Neural progenitor cell (in vitro differentiated cells): ENCODE results near the gene GXYLT2.

Experiments
- CTCF ChIP-seq: fragments of 200-600 bp; sonication (generic); IDR thresholded peaks from 2 replicates; pipeline ENCODE4 v1.5.1; 2017; ENCODE audit warnings: antibody characterized with exemption, mild to moderate bottlenecking
- EZH2 ChIP-seq: fragments of 200-600 bp; sonication (generic); IDR thresholded peaks from 2 replicates; pipeline ENCODE4 v1.6.1; 2017; ENCODE audit warnings: antibody characterized with exemption, mild to moderate bottlenecking, moderate library complexity

GRCh38 chr3:72847751-72848702 is 39.8 kb upstream of the GXYLT2 start, which contains the start of gene SHQ1:
- TF ChIP-seq CTCF (no peak), EZH2 (no peak)
